Inferior parietal cortex (tissue), 1 donor: ENCODE data around the gene CDCA4.

Source experiments
- DNase-seq: peaks from one replicate; pipeline ENCODE4 v3.0.0-alpha.2; 2016; ENCODE audit errors: extremely low spot score

CDCA4 gene

DNA sequence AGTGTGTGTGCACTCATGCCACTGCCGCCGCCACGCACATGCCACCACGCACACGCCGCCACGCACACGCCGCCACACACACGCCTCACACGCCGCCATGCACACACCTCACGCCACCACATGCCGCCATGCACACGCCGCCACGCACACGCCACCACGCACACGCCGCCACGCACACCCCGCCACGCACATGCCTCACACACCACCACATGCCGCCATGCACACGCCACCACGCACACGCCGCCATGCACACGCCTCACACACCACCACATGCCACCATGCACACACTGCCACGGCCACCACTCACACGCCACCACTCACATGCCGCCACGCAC, 29.0 kb downstream of the CDCA4 start:
- DNase-seq = no peak

DNA sequence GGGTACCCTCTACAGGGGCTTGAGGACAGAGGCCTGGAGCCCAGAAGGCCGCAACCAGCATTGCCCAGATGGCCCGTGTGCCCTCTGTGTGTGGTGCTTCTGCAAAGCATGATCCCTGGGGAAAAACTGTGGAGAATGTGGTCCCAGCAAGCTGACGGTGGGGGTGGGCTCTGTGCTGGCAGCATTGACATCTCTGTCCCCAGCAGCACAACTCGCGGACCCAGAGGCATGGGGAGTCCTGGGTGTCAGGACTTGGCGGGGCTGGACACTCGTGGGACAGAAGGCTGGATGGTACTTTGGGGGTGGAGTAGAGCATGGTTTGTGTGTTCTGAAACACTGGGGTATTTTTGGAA, 31.0 kb downstream of the CDCA4 start:
- DNase-seq = no peak

DNA sequence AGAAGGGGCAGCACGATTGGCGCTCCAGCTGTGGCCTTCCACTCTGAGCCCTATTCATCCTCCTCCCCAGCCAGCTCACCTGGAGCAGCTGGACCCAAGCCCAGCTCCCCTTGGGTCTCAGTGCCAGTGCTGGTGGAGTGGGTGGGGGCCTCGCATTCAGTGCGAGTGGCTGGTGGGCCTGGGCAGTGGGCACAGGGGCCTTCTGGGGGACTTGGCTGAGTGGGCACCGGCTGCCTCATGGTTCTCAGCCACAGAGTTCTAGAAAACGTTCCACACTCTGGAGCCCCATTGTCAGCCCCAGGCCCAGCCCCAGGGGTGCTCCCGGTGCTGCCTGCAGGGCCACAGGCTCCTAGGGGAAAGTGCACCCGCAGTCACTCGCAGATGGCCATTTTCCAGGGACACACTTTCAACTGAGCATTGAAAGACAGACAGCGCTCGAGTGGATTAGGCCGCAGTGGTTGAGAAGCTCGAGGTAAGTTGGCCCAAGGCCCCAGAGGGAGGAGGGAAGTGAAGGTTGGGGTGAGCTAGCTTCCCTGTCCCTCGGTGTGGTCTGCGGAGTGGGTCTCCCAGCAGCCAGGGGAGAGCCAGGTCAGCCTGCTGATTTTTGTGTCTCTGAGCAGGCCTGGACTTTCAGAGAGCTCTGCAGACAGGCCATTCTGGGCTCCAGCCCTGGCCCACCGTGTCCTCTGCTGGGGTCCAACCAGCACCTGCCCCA, 31.5 kb downstream of the CDCA4 start:
- DNase-seq = no peak

DNA sequence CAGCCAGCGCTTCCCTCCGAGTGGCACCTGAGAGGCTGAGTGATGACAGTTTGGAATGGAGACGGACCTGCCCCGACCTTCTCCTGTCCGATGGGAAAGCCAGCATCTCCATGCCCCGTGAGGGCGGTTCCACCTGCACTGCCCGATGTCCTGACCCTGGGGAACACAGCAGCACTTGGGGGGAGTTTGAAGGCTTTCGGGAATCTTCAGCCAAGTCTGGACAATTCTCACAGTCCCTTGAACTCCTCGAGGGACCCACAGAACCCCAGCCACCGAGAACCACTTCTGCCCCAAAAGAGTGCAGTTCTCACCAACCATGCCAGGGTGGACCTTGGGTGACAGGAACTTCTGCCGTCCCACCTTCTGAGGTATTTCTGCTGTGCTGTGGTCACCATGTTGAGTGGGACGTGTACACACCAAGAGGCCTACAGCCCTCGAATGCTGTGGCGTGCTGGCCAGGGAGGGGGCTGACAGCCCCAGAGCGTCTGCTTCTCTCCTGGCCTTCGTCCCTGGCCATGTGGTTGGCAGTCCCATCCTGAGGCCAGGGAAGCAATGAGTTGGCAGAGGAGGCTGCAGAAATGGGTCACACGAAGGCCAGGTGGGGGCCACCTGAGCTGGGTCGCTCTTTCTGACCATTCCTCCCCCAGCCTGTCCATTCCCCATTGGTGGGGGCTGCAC, 34.3 kb downstream of the CDCA4 start:
- no peak for DNase-seq

DNA sequence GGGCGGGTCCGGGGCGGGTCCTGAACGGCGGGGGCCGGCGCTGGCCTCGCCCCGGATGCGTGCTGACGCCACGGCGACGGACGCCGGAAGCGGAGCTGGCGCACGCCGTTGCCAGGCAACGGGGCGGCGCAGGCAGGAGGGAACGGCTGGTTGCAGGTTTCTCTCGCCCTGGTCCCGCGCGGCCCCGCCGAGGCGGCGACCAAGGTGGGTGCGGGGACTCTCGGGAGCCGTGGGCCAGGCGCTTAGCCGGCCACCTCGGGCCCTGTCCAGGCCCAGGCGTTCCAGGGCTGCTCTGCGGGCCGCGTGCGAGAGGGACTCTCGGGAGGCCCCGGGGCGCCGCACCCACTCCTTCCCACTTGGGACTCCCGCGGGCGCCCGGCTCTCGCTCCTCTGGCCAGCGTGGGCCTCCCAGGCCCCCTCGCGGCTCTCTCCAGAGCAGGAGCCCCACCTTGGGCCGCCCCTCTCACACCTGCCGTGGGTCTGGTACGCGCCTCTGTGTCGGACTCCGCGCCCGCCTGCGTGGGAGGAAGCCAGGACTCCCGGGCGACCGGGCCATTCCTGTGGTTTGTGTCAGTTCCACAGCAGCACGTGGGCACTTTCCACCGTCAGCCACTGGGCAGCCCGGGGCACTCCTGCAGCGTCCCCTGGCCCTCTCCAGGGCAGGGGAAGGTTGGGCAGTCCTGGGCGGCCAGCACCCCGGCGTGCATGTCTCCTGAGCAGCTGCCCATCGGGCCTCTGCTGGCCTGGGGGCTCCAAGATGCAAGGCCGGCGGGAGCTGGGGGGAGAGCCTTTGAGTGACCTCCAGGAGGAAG, 35.0 kb downstream of the CDCA4 start, which contains the start of gene CLBA1:
TSS of gene CLBA1 (plus strand) at position 114 of the 812 bp plus-strand sequence. CDS start at position 758, 644 bp downstream.
- DNase-seq = peak; percentile 91

DNA sequence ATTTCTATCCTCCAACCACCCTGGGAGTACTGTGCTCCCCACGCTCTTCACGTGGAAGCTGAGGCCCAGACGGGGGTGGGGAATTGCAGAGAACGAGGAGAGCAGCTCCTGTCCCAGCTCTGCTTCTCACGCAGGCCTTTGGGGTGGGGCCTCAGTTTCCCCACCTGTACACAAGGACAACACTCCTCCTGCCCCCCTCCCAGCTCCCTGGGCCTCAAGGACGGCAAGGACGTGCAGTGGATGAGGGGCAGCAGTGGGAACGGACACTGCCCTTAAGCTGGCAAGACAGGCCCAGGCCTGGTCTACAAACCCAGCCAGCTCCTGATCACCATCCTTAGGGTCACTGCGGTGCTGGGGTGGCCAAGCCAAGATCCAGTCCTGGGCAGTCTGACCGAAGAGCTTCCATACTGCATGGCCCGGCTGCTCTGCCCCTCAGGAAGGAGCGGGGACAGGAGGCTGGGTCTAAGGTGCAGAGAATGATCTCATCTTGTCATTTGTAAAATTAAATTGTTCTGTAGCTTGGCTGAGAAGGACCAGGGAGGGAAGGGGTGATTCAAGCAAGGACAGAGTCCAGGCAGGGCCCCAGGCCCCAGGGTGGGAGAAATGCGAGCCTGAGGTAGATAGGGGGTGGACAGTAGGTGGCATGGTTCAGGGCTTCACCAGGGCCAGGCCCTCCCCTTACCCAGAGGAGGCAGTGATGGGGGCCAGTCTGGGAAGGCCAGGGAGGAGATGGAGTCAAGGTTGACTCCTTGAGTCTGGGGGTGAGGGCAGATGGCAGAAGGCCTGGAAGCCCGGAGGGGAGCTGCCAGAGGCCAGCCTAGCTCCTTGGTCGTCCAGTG, 36.6 kb downstream of the CDCA4 start:
- no peak for DNase-seq

DNA sequence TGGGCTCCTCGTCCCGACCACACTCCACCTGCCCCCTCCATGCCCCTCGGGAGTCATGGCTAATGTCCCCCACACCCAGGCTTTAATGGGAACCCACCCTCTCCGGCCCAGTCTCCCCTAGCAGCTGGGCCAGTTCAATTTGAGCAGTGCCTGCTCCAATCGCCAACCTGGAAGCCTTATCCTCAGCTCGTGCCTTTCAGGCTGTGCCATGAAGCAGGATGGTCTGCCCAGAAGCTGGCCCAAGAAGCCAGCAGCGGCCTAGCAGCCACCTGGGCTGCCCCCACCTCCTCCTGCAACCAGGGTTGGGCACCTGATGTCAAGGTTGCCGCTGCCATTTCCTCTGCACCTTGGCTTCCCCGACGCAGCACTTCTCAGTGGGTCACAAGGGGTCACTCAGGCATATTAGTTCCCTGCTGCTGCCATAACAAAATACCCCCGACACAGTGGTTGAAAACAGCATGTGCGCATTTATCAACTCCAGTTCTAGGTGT, 37.6 kb downstream of the CDCA4 start:
- DNase-seq = no peak

DNA sequence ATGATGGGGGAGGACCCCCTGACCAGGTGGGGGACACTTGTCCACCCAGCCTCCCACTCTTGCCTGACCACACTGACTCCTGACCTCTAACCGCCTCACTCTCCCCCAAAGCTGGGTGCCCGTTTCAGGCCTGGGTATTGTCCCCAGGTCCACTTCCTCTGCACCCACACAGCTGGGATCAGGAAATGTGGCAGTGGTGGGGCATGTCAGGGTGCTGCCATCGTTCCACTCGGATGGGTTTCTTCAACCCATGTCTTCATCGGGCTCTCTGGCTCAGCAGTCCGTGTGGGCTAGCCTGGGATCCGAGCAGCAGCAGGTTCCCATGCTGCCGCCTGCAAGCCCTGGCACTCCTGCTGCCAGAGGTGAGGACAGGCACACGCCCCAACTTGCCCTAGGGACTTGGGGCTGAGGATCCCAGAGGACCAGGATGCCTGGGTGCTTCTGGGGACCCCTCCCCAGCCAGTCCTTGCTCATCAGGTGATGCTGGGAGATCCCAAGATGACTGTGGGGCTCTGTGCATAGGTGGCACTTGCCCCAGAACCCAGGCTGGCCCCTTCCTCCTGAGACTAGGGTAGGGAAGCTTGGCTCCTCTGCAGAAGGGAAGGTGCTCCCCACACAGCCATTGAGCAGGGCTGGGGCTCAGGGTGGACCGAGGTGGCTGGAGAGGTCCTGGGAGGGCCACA, 38.2 kb downstream of the CDCA4 start:
- no peak for DNase-seq

DNA sequence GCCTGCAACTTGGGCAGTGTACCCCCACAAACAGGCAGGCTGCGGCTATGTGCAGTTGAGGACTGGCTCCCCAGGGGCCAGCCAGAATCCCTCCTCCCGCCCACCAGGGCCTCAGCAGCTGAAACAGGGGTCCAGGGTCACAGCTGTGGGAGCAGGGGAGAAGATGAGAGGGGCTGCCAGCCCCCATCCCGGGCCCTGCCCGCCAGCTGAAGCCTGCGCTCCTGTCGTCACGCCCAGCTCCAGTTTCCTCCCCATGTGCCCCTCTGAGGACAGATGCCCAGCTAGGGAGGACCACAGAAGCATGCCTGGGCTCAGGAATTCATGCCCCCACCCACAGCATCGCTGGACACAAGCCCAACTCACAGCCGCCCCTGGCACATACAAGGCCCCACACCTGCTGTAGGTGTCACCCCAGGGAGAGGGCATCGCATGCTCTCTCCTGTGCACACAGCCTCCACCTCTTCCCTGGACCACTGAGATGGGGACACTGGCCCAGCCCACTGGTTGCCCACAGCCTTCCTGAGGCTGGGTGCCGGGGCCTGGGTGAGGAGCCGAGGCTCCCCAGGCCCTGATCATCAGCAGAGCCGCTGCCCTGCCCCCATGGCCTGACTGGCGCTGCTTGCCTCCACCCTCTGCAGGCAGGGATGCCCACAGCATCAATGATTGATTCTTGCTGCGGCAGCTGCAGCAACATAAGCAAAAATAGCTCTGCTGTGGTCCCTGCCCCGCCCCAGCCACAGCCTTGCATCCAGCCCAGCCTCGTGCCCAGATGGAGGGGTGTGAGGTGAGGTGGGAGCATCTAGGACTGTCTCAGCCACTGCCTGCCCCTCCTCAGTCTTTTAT, 39.0 kb downstream of the CDCA4 start:
- DNase-seq = no peak

DNA sequence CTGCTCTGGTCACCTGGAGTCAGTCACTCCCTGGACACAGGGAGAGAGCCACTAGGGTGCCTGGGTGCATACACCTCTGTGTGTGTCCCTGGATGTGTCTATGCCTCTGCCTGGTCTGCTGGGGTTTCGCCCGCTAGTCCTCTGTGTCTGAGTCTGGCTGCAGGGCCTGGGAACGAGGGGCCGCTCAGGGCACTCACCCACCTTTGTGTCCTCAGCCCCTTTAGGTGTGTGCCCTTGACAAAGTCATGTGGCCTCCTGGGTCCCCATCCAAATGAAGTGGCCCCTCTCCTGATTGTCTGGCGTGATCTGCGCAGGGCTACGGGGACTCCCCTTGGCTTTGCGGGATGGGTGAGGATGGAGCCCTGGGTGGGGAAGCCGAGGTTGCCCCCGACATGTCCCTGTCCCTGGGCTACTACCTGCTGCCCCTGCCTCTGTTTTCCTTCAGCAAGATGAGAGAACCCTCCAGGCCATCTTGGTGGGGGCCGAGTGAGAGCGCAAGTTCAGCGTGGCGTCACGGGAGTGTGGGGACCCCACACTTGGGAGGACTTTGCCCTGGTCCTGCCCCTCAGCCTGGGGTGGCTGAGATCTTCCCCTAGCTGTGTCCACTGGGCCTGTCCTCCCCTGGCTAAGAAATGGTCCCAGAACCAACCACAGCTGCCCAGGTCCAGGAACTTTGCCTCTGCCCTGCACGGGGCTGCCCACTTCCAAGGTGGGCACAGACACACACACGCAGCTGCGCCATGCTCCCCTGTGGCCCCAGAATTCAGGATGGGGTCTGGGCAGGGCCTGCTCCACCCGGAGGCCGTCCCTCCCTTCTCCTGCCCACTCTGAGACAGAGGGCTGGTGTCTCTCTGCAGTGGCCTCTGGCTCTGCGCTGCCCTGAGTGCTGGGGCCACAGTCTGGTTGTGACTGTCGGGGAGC, 40.0 kb downstream of the CDCA4 start:
- DNase-seq = no peak

DNA sequence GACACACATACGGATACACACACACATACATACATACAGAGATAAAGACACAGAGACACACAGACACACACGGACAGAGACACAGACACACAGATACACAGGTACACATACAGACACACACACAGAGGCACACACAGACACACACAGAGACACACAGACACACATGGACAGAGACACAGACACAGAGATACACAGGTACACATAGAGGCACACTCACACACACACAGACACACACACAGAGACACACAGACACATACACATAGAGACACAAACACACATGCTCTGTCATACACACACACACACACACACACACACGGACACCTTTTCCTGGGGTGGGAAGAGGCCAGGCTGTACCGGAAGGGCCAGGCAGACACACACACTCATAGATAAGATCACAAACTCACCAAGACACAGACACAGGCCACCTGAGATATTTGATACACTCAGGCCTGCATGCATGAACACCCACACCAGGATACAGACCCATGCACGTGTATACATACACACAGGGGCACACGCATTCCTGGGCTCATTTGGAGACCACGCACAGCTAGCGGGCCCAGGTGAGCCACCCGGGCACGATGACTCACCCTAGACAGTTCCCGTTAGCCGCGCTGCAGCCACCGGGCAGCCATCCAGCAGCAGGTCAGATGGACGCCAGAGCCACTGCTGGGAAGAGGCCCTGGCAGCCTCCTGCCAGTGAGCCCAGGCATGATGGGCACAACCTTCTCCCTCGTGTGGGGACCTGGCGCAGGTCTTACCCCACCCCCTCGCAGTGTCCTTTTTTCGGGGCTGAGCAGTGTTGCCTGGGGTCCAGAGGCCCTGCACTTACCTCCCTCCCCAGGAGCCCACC, 40.9 kb downstream of the CDCA4 start:
- no peak for DNase-seq

DNA sequence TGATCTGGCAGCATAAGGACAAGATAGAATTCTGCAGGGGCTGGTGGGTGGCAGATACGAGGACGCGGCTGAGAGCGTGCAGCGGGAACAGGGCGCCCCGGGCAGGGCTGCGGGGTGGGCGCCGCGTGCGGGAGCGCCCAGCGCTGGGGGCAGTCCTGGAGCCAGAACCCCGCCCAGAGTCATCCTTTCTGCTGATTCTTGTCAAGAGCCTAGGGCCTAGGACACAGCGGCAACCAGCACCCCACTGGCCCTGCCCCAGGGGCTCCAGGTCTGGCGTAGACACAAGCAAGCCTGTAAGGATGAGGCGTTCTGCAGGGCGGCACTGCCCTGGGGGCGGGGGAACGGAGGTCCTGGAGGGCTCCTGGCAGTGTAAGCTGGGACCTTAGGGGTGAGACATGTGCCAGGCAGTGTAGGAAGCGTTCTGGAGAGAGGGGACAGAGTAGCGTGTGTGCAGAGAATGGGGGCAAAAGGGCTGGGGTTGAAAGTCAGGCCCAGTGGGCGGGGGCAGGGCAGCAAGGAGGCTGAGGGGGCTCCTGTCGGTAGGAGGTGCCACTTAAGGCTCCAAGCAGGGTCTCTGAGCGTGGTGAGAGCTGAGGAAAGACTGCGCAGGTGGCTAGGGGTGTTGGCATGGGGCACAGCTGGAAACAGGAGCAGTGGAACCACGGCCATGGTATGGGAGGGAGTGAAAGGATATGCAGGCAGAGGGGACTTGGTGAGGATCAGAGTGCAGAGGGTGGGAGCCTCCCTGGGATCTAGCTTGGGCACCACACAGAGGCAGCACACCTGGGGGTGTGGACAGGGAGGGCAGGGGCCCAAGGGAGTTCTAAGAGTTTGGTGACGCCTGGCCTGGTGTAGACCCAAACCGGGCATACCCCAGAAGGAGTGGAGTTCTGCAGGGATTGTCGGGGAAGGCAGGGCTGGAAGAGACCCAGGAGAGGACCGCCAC, 41.9 kb downstream of the CDCA4 start:
- no peak for DNase-seq

DNA sequence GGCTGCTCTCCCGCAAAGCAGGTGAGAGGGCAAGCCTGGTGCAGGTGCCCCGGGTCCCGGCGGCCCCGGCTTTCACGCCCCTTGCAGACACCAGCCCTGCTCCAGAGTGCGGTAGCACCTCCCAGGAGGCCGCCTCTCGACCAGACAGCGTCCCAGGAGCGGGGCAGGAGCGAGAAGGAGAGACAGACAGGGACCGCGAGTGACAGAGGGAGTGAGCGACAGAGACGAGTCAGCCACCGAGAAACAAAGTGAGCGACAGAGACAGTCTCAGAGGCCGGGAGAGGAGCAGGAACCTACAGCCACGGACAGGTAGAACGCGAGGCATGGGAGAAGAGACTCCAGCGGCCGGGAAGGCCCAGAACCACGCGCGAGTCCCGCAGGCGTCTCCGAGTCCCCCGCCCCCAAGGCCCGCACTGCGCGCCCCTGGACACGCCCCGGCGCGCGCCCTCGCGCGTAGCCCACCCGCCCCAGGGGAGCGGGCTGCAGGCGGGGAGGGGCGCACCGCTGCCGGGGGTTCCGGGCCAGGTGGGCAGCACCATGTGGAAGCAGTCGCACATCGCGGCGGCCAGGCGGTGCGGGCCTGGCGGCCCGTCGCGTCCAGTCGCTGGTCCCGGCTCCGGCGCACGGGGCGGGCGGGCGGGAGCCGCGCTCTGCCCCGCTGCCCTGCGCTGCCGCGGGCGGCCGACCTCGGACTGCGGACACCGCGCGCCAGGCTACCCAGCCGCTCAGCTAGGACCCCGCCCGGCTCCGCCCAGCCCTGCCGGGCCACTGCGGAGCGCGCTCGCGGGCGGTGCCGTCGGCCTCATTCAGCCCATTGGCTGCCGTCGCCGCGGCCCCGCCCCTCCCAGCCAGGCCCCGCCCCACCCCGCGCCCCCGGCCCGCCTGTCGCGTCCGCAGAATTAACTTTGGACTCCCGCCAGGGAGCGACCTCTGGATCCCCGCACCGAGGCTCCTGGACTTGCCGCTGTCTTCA, 42.9 kb downstream of the CDCA4 start, which contains the start of gene AHNAK2:
TSS of gene AHNAK2 (minus strand) at position 694 of the 973 bp plus-strand sequence. CDS start at position 557, 137 bp downstream.
- no peak for DNase-seq

DNA sequence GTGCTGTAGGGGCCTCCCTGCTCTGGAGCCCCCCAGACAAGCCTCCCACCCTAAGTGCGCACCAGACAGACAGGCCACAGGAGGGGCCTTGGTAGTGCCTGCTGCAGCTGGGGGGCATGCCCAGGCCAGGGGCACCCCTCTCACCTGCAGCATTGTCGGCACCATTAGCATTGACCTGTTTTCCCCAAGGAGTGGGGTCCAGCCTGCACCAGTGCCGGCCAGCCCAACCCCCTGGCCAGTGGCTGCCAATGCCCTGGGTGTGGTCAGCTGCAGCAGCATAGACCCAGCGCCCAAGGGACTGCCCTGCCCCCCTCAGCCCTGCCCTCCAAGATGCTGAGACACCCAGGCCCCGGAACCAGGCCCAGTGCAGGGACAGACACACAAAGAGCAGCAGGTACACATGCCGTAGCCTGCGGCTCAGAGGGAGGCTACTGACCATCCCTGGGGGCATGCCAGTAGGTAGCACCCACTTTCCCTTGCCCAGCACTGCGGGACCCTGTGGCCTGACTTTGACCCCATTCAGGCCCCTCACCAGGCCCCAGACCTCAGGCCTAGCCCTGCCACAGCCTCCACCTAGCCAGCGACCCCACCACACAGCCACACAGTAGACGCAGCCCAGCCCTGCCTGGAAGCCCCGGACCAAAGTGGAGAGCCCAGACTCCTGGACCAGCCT, 43.7 kb downstream of the CDCA4 start:
- no peak for DNase-seq
